NCI-H1105 treated with DMSO at 0.1 percent for 48 hours (cell line): ENCODE measurements around the gene MPRIP.
"Not testable (repeated sequence)": the region's sequence is repeated elsewhere in the genome, so short reads cannot be mapped to it uniquely, and the experiment has no call there.

Experiments
- DNase-seq: peaks from one replicate; lab custom pipeline; 2025; lab: John Stamatoyannopoulos, UW

Gene MPRIP

DNA sequence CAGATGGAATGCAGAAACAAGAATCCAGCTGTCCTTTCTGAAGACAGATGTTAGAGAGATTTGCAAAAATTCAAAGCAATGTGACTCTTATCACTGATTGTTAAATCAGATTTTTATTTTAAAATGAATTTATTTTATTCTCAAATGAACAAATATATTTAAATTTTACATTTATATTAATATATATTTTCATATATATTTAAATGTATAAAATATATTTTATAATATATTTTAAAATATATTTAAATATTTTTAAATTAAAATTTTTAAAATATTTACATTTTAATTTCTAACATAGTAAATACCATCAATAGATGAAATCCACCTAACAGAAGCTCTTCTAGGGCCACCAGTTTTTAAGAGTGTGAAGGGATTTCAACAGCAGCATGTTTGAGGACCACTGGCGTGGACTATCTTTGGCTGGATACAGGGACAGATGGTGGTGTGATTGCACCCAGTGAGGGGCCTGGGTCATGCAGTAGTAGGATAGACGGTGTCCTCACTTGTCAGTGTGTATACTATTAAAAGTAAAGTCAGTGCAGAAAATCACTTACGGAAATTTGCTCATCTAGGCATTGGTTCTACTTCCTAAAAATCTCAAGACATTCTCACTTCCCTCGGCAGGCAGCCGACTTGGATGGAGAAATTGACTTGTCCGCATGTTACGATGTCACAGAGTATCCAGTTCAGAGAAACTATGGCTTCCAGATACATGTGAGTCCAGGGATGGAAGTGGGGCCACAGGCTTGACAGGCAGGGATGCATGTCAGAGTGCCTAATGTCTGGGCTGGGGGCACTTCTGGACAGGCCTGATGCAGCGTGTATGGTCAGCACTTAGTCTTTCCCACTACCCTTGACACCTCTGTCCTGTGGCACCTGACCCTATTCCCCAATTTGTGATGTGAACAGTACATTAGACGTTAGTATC is 107.5 kb downstream of the MPRIP start:
- no peak for DNase-seq

DNA sequence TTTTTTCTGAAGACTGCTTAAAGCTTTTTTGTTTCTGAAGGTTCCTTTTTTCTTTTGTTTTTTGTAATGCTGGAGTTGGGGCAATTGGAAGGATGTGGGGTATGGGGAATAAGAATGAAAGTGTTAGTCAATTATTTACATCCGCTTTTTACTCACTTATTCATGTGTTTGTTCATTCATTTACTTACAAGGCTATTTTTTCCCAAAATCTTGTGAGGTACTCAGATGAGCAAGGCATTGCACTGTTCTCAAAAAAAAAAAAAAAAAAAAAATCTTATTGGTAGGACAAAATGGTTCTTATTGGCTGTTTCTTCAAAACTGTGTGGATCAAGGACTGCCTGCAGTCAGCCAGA is 108.2 kb downstream of the MPRIP start:
- DNase-seq: no peak

DNA sequence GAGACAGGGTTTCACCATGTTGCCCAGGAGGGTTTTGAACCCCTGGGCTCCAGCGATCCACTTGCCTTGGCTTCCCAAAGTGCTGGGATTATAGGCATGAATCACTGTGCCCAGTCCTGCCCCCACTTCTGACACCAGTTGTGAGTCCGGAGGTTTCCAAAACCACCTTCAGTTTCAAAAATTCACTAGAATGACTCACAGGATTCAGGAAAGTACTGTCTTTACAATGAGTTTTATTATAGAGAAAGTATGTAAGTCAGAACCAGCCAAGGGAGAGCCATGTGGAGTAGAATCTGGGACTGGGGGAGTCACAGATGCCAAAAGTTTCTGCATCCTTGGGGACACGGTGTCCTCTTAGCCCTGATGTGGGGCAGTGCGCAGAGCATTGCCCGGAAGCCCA is 108.8 kb downstream of the MPRIP start:
- no peak for DNase-seq

- no peak for DNase-seq
Measured at GRCh38 chr17:17151541-17151940, 109.3 kb downstream of the MPRIP start.

DNA sequence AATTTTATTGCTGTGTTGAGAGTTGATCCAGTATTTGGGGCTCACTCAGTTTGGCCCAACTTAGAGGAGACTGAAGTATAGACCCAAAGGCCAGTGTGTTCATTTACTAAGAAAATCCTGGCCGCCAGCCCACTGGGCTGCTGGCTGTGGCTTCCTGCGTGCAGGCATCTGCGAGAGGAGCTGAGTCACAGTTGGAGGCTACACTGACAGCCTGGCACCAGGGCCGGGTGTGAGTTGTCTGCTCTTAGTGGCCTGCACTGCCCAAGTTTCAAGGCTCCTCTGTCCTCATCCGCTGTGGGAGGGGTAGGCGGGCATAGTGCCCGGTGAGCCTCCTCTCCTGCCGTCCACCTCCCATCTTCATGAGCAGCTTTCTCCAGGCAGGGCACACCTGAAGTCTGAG is 109.7 kb downstream of the MPRIP start:
- no peak for DNase-seq

DNA sequence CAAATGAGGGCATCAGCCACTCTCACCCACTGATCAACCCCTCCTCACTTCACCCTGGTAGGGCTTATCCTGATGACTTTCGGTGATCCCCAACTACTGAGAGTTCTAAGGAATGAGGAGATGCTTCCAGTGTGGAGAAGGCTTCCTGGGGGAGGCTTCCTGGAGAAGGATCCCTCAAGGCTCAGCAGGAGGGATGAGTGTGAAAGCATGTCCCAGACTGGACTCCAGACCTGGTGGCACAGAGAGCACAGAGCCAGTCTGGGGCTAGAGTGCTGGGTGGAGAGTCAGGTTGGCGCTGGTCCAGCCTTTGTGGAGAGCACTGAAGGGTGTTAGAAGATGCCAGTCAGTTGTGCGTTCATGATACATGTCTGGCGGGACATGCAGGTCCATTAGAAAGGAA is 110.1 kb downstream of the MPRIP start:
- DNase-seq: no peak

DNA sequence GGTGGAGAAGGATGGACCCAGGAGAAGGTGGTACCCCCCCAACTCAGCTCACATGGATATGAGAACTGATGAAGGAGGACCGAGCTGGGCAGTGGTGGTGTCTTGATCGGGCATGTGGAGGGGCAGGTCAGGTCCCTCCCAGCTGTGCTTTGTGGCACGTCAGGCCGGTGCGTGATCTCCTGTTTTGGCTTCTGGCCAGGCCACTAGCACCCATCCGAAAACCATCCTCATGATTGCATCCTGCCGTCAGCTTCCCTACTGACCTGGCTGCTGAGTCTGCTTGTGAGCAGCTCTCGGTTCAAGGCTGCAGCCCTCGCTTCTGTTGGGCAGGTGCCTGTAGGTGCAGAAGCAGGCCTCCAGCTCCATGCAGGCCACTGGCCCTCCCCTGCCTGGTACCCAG is 110.8 kb downstream of the MPRIP start:
- no peak for DNase-seq

- no peak for DNase-seq
Measured at GRCh38 chr17:17153709-17154108, 111.5 kb downstream of the MPRIP start.

DNA sequence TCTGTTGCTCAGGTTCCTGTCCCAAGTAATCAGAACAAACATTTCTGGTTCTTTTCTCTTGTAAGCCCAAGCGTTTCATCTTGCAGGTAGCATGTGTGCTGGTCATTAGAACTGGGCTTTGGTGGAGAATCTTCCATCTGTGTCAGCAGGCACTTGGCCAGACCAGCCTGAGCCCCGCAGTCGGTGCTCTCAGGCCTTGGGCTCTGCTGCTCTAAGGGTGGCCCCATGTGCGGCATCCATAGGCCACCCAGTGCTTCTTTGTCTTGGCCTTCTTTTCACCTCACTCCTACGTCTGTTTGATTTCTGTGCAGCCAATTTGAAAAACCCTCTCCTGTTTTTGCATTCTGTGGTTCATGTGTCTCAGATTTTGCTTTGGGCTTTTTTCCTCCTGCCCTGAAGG is 112.3 kb downstream of the MPRIP start:
- no peak for DNase-seq

DNA sequence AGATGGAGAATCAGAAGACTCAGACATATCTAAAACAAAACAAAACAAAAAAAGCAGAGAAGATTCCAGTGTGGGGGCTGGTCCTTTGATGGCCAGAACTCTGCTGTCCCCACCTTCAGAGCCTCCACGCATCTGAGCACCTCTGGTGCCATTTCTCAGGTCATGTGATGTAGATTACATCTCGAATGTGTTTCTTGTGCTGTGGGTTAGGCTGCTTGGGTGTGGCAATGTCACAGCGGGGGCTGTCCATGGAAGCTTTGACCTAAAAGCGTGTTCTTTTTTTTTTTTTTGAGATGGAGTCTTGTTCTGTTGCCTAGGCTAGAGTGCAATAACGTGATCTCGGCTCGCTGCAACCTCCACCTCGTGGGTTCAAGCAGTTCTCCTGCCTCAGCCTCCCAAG is 112.7 kb downstream of the MPRIP start:
- DNase-seq: no peak

GRCh38 chr17:17155568-17155967 is 113.3 kb downstream of the MPRIP start:
- DNase-seq: no peak

- no peak for DNase-seq
Measured at GRCh38 chr17:17156107-17156506, 113.8 kb downstream of the MPRIP start.

DNA sequence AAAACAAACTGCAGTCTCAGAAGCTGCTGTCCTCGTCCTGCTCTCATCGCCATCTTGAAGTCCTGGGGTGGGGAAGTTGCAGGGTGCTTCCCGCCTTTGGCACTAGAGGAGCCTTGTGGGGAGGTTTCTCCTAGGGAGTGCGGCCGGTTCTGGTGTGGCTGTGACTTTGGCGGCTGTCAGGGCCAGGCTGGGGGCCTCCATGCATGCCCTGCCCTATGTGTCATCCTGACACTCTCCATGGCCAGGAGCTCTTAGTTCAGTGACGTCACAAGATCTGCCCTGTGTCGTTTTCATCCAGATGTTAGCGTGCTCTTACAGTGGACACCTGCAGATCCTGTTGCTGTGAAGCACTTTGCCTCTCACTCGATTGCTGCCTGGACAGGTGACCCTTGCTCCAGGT is 114.3 kb downstream of the MPRIP start:
- no peak for DNase-seq

DNA sequence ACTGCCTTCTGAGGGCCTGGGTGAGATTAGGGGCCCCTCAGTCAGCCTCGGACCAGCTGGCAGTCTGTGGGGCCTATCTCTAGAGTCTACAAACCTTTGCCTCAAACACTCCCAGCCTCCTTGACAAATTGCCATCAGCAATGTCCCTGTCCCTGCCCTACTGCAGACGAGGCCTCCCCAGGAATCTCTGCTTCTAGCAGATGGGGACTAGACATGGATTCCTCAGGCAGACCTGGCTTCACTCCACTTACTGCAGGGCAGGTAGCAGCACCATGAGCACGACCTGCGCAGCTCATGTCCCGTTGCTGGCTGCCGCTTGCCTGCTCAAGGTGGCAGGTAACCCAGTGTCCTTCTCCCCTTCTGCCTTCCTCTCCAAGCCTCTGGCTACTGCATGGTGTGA is 114.8 kb downstream of the MPRIP start:
- no peak for DNase-seq

- DNase-seq: not testable (repeated sequence)
Measured at GRCh38 chr17:17158506-17158905, 116.2 kb downstream of the MPRIP start.

- no peak for DNase-seq
Measured at GRCh38 chr17:17159571-17159970, 117.3 kb downstream of the MPRIP start.

DNA sequence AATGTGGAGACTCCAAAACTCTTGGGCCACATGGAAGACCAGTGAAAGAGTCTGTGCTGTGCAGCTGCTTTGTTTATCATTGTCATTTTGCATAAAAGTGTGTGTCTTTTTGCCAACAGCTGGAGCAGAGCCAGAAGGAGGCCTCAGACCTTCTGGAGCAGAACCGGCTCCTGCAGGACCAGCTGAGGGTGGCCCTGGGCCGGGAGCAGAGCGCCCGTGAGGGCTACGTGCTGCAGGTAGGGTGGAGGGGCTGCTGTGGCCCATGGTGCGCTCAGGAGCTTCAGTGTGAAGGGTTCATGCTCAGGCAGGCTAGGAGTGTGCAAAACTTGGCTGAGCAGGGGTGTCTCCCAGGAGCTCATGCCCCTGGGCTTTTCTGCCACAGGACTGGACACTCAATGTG is 118.9 kb downstream of the MPRIP start:
- DNase-seq: no peak

- no peak for DNase-seq
Measured at GRCh38 chr17:17161759-17162158, 119.5 kb downstream of the MPRIP start.

GRCh38 chr17:17164156-17164555 is 121.9 kb downstream of the MPRIP start:
- DNase-seq: no peak

DNA sequence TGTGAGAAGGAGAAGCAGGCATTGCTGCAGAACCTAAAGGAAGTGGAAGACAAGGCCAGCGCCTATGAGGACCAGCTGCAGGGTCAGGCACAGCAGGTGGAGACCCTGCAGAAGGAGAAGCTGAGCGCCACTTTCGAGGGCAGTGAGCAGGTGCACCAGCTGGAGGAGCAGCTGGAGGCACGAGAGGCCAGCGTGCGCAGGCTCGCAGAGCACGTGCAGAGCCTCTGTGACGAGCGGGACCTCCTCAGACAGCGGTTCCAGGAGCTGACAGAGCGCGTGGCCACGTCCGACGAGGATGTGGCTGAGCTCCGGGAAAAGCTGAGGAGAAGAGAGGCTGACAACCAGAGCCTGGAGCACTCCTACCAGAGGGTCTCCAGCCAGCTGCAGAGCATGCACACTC is 122.4 kb downstream of the MPRIP start:
- DNase-seq: no peak

DNA sequence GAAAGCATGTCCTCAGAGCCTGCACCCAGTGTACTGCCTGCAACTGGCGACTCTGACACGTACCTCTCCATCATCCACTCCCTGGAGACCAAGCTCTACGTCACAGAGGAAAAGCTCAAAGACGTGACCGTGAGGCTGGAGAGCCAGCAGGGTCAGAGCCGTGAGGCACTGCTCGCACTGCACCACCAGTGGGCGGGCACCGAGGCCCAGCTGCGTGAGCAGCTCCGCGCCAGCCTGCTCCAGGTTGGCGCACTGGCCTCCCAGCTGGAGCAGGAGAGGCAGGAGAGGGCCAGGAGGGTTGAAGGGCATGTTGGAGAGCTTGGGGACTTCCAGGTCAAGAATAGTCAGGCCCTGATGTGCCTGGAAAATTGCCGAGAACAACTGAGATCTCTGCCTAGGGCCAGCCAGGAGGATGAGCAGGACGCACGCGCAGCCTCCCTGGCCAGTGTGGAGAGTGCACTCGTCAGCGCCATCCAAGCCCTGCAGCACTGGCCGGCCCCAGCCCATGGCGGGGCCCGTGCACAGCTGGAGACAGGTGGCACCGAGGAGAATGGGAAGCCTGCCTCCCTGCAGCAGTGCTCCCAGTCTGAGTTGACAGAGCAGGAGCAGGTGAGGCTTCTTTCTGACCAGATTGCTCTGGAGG is 123.5 kb downstream of the MPRIP start:
- DNase-seq: no peak

DNA sequence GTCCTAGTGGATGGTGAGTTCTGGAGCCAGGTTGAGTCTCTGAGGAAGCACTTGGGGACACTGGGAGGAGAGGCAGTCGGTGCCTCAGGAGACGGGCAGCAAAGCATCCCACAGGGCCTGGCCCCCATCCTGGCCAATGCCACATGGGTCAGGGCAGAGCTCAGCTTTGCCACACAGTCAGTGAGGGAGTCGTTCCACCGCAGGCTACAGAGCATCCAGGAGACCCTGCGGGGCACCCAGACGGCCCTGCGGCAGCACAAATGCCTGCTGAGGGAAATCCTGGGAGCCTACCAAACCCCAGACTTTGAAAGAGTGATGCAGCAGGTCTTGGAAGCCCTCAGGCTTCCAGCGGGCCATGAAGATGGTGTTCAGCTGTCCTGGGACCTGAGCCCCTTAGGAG is 124.2 kb downstream of the MPRIP start:
- no peak for DNase-seq

- DNase-seq: no peak
Measured at GRCh38 chr17:17167356-17167755, 125.1 kb downstream of the MPRIP start.

DNA sequence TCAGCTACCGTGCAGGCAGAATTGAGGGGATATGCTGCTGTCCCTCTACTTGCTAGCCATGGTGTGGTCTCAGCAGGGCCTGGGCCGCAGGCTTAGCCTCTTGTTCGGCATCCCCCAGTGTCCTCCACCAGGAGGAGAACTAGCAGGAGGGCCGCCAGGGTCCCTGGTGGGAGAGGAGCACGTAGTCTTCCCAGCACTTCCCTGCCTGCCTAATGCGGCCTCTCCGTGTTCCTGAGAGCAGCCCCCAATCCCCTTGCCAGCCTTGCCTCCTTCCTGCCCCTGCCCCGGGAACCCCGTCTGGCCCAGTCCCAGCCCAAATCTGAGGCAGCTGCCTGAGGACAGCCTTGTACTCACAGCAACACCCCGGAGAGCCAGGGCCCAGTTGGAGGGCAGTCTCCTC is 125.7 kb downstream of the MPRIP start:
- no peak for DNase-seq
